Chondrocyte (in vitro differentiated cells): ENCODE measurements around the gene NUFIP2. TPM values are rescaled to one million over a fixed set of nuclear protein-coding genes. Genes with fewer than 3 reads are reported as not detected.
"Not testable (repeated sequence)": the region's sequence is repeated elsewhere in the genome, so short reads cannot be mapped to it uniquely, and the experiment has no call there.

ENCODE experiments used
- DNase-seq: peaks from one replicate; pipeline ENCODE4 v3.0.0; 2021; ENCODE audit warnings: mixed read lengths, low spot score
- H3K27ac Mint-ChIP-seq: one replicate; pipeline ENCODE4 v1.8.0; 2021; ENCODE audit warnings: mild to moderate bottlenecking, moderate library complexity, mixed read lengths; ENCODE audit not compliant: unreplicated experiment
- H3K27me3 Mint-ChIP-seq: 2 replicates; pipeline ENCODE4 v1.8.0; 2021; ENCODE audit warnings: low read depth, mixed read lengths
- H3K36me3 Mint-ChIP-seq: 2 replicates; pipeline ENCODE4 v1.8.0; 2021; ENCODE audit warnings: low read depth, mixed read lengths
- H3K4me1 Mint-ChIP-seq: 2 replicates; pipeline ENCODE4 v1.8.0; 2021; ENCODE audit warnings: low read depth, mild to moderate bottlenecking, mixed read lengths
- H3K4me3 Mint-ChIP-seq: one replicate; pipeline ENCODE4 v1.8.0; 2021; ENCODE audit warnings: mild to moderate bottlenecking, moderate library complexity, mixed read lengths; ENCODE audit not compliant: unreplicated experiment
- H3K9me3 Mint-ChIP-seq: 2 replicates; pipeline ENCODE4 v1.8.0; 2021; ENCODE audit warnings: low read depth, mixed read lengths
- long read RNA-seq: library from polyadenylated mRNA; stranded (forward); transcript quantifications from one replicate; pipeline ENCODE4 v2.0.0, GENCODE V29; 2021
- total RNA-seq: library from RNA; stranded (reverse); gene quantifications from 3 replicates; pipeline ENCODE4 v1.2.1, GENCODE V29; 2021
- TF ChIP-seq, protein P1 (sequence below): fragments of 200-600 bp; sonication (generic); IDR thresholded peaks from 2 replicates; pipeline ENCODE4 v1.5.0; 2021; ENCODE audit warnings: antibody characterized with exemption, mild to moderate bottlenecking, moderate library complexity

The NUFIP2 gene, protein sequence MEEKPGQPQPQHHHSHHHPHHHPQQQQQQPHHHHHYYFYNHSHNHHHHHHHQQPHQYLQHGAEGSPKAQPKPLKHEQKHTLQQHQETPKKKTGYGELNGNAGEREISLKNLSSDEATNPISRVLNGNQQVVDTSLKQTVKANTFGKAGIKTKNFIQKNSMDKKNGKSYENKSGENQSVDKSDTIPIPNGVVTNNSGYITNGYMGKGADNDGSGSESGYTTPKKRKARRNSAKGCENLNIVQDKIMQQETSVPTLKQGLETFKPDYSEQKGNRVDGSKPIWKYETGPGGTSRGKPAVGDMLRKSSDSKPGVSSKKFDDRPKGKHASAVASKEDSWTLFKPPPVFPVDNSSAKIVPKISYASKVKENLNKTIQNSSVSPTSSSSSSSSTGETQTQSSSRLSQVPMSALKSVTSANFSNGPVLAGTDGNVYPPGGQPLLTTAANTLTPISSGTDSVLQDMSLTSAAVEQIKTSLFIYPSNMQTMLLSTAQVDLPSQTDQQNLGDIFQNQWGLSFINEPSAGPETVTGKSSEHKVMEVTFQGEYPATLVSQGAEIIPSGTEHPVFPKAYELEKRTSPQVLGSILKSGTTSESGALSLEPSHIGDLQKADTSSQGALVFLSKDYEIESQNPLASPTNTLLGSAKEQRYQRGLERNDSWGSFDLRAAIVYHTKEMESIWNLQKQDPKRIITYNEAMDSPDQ
- 50.3 to 60.1 TPM (median 53.7 TPM) in 3 replicates for total RNA-seq
- long read RNA-seq, full-length matches to known transcripts = 11 of 20 reads
- long read RNA-seq, partial matches to known transcripts = 2 of 20 reads
- long read RNA-seq, other reads (novel, unspliced or antisense) = 7 of 20 reads

DNA sequence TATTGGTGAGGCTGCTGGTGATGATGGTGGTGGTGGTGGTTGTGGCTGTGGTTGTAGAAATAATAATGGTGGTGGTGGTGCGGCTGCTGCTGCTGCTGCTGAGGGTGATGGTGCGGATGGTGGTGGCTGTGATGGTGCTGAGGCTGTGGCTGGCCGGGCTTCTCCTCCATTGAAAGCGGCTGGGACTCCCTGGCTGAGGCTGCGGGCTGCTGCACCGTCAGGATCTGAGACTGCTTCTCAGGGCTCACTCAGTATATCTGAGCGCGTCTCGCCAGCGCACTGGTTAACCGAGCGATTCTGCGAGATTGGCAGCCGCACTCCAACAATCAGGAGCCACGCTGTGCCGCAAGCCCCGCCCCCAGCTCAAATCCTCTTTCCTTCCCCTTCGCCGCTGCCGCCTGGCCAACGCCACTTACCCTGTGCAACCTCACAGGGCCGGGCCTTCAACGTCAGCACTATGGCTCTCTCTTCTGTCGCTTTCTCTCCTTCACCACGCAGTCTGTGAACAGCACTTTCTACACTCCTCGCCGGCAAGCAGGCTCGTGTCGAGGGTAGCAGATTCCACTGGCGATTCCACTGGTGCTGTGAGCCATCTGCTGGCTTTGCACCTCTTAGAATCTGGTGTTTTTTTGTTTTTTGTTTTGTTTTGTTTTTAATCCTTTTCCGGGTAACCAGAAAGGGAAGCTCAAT lies at the start of gene NUFIP2:
Gene NUFIP2, minus strand, starts transcription at position 259 of the 690 bp plus-strand sequence. Its CDS starts 89 bp downstream, at position 170.
- peak; percentile 99 for DNase-seq
- H3K9me3 Mint-ChIP-seq = no peaks in the 10 kb centered on the region
- H3K4me3 Mint-ChIP-seq = peak within 1 kb of the TSS; percentile 100
- TF ChIP-seq, protein P1, sequence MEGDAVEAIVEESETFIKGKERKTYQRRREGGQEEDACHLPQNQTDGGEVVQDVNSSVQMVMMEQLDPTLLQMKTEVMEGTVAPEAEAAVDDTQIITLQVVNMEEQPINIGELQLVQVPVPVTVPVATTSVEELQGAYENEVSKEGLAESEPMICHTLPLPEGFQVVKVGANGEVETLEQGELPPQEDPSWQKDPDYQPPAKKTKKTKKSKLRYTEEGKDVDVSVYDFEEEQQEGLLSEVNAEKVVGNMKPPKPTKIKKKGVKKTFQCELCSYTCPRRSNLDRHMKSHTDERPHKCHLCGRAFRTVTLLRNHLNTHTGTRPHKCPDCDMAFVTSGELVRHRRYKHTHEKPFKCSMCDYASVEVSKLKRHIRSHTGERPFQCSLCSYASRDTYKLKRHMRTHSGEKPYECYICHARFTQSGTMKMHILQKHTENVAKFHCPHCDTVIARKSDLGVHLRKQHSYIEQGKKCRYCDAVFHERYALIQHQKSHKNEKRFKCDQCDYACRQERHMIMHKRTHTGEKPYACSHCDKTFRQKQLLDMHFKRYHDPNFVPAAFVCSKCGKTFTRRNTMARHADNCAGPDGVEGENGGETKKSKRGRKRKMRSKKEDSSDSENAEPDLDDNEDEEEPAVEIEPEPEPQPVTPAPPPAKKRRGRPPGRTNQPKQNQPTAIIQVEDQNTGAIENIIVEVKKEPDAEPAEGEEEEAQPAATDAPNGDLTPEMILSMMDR = peak; percentile 44
- H3K27ac Mint-ChIP-seq = peak within 1 kb of the TSS; percentile 100
- H3K27me3 Mint-ChIP-seq = no peaks in the 10 kb centered on the region
- peaks cover 6% of the 10 kb centered on the region for H3K36me3 Mint-ChIP-seq
- peaks cover 38% of the 10 kb centered on the region for H3K4me1 Mint-ChIP-seq

DNA sequence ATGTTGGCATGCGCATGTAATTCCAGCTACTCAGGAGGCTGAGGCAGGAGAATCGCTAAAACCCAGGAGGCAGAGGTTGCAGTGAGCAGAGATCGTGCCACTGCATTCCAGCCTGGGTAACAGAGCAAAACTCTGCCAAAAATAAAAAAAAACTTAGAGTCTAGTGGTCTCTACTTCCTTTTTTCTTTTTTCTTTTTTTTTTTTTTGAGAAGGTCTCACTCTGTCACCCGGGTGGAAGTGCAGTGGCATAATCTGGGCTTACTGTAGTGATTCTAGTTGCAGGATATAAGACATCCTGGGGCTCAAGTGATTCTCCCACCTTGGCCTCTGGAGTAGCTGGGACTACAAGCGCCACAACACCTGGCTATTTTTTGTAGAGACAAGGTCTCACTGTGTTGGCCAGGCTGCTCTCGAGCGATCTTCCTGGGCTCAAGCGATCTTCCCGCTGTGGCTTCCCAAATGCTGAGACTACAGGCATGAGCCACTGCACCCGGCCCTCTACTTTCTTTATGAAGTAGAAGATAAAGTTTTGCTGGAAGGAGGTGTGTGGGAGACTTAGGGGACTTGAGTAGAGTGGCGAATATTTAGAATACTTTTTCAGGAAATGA lies 48.3 kb upstream of the NUFIP2 start:
- peaks cover 1% of the 10 kb centered on the region for H3K36me3 Mint-ChIP-seq
- DNase-seq = no peak
- no peak overlapping the region for H3K4me3 Mint-ChIP-seq
- H3K4me1 Mint-ChIP-seq = no peaks in the 10 kb centered on the region
- TF ChIP-seq, protein P1 = no peak
- no peaks in the 10 kb centered on the region for H3K9me3 Mint-ChIP-seq
- peaks cover 15% of the 10 kb centered on the region for H3K27me3 Mint-ChIP-seq
- no peak overlapping the region for H3K27ac Mint-ChIP-seq

DNA sequence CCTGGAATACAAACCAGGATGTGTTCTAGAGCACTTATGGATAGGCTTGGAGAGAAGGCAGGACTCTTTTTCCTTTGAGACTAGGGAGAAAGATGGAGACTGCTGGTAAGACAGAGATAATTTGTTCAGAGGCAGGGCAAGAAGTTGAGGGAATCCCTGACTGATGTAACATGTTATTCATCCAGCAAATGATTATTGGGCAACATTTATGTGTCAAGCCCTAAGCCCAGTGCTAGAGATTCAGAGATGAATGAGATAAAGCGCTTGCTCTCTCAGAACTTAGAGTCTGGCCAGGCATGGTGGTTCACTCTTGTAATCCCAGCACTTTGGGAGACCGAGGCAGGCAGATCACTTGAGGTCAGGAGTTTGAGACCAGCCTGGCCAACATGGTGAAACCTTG lies 47.8 kb upstream of the NUFIP2 start:
- H3K4me1 Mint-ChIP-seq = no peaks in the 10 kb centered on the region
- H3K27me3 Mint-ChIP-seq = peaks cover 15% of the 10 kb centered on the region
- DNase-seq = no peak
- H3K27ac Mint-ChIP-seq = no peak overlapping the region
- no peaks in the 10 kb centered on the region for H3K9me3 Mint-ChIP-seq
- H3K4me3 Mint-ChIP-seq = no peak overlapping the region
- peaks cover 1% of the 10 kb centered on the region for H3K36me3 Mint-ChIP-seq
- TF ChIP-seq, protein P1 = no peak

DNA sequence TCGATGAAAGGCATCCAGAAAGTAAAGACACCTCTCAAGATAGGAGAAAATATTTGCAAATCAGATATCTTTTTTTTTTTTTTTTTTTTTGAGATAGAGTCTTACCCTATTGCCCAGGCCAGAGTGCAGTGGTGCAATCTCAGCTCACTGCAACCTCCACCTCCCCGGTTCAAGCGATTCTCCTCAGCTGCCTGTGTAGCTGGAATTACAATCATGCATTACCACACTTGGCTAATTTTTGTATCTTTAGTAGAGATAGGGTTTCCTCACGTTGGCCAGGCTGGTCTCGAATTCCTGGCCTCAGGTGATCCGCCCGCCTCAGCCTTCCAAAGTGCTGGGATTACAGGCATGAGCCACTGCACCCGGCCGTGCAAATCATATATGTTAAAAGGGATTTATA lies 45.1 kb upstream of the NUFIP2 start:
- H3K27me3 Mint-ChIP-seq = peaks cover 13% of the 10 kb centered on the region
- not testable (repeated sequence) for H3K27ac Mint-ChIP-seq, H3K36me3 Mint-ChIP-seq, H3K4me3 Mint-ChIP-seq, H3K4me1 Mint-ChIP-seq, H3K9me3 Mint-ChIP-seq, DNase-seq

DNA sequence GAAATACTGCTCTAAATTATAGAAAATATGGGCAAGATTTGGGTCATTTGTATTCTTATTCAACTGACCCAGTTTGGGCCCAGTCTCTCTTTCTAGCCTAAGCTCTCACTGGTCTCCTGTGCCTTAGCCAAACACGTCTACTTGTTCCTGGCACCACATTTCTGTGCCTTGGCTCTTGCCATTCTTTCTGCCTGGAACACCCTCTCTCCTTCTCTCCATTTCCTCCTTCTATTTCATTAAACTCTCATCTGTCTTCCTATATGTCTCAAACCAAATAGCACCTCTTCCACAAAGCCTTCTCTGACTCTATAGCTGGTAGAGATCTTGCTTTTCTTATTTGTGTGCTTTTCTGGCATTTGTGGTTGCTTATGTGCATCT lies 37.7 kb upstream of the NUFIP2 start:
- H3K36me3 Mint-ChIP-seq = no peaks in the 10 kb centered on the region
- no peaks in the 10 kb centered on the region for H3K27me3 Mint-ChIP-seq
- no peaks in the 10 kb centered on the region for H3K4me1 Mint-ChIP-seq

More for the DNA sequence above, 37.7 kb upstream of the NUFIP2 start:
- DNase-seq = no peak
- Mint-ChIP-seq H3K9me3 (no peaks in the 10 kb centered on the region), H3K27ac (no peak overlapping the region), H3K4me3 (no peak overlapping the region)
- TF ChIP-seq, protein P1 = no peak
